Stimulated activated CD4-positive, alpha-beta T cell treated with anti-CD3 and anti-CD28 coated beads, Interleukin-4, amount 100 ng/mL, for 1 hour (primary cell): ENCODE measurements around the gene PAPOLG.
A peak's percentile ranks its signal among the peaks of the same experiment; 100 is the strongest.
"Not testable (repeated sequence)": the region's sequence is repeated elsewhere in the genome, so short reads cannot be mapped to it uniquely, and the experiment has no call there.

Experiments used
- DNase-seq: peaks from one replicate; pipeline ENCODE4 v3.0.0-alpha.2; 2020

Gene PAPOLG

GRCh38 chr2:60775048-60775639 lies 19.1 kb downstream of the PAPOLG start:
- no peak for DNase-seq

- DNase-seq: no peak
These were observed 22.3 kb downstream of the PAPOLG start for GRCh38 chr2:60778352-60778751.

- no peak for DNase-seq
These were observed 23.4 kb downstream of the PAPOLG start for GRCh38 chr2:60779426-60779825.

- DNase-seq: no peak
These were observed 24.7 kb downstream of the PAPOLG start for GRCh38 chr2:60780721-60781120.

- DNase-seq: no peak
These were observed 37.1 kb downstream of the PAPOLG start for GRCh38 chr2:60793169-60793568.

DNA sequence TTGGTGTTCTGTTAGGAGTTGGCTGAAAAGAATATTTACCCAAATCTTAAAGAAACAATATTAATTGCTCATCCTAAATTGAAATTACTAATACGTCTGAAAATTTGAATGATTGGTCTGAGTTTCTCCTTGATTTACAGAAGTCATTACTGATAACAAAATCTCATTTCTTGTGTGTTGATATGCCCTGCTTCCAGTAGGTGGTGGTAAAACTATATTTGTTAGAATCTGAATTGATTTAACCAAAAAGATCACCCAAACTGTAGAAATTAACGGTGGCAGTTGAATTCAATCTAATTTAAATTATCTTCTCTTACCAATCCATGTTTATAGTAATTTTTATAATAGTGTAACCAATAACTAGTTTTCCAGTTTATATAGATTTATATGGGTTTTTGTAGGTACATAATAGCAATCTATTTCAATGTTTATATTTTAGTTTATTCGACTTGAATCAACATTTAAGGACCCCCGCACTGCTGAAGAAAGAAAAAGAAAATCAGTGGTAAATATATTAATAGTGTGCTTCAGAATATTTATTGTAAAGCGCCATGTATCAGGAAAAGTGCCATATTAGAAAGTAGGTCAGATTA lies 38.3 kb downstream of the PAPOLG start:
- DNase-seq: no peak

- DNase-seq: no peak
These were observed 40.8 kb downstream of the PAPOLG start for GRCh38 chr2:60796573-60797509.

DNA sequence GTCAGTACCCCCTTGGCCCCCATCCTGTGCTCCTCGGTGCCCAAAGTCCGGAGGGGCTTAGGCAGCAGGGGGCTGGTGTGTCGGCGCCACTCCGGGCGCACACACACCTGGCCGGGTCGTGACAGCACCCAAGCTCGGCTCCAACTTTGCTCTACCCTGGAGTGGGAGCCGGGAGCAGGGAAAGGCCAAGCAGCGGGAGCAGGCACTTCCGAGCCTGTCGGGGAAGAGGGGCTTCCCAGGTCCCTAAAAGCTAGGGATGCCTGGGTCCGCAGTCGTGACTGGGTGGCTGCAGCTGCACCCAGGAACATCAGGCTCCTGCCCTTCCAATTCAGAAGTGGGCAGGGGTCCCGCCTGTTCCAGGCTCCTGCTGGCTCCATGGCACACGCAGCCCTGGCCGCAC lies 48.4 kb downstream of the PAPOLG start:
- DNase-seq: no peak

DNA sequence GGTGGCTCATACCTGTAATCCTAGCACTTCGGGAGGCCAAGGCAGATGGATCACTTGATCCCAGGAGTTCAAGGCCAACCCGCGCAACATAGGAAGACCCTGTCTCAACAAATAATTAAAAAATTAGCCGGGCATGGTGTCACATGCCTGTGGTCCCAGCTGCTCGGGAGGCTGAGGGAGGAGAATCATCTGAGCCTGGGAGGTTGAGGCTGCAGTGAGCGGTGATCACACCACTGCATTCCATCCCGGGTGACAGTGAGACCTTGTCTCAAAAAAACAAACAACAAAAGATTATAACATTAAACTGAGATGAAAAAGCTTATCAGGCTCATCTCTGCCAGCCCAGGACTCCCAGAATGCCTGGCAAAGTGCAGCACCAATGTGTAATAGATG lies 50.5 kb downstream of the PAPOLG start:
- DNase-seq: no peak

DNA sequence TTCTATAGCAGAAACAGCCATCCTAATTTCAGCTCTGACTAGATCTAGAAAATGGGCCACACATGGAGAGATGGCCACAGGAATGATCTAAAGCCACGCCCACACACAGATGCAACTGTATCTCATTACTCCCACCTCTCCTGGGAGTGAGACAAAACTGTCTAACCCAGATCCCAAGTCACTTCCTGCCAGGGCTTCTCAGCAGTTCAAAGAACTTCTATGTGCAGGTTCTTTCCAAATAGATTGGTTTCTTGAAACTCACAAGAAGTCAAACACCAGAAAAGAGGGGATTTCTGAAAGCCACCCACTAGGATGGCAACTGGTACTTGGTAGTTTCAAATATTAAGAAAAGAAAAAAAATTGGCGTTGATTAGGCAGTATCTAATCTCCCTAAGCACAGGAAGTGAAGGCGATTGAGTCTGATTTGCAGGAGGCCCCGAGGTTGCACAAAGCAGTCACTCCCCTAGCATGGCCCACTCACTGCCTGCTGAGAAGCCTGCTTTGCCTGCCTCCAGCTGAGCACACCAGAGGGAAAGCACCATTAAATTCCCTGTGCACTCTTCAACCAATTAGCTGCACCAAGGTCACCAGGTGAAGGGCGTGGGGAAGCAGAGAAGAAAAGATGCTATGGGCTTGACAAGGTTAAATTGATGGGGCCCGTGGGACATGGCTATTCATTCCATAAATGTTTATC lies 51.1 kb downstream of the PAPOLG start:
- DNase-seq: peak; percentile 63

DNA sequence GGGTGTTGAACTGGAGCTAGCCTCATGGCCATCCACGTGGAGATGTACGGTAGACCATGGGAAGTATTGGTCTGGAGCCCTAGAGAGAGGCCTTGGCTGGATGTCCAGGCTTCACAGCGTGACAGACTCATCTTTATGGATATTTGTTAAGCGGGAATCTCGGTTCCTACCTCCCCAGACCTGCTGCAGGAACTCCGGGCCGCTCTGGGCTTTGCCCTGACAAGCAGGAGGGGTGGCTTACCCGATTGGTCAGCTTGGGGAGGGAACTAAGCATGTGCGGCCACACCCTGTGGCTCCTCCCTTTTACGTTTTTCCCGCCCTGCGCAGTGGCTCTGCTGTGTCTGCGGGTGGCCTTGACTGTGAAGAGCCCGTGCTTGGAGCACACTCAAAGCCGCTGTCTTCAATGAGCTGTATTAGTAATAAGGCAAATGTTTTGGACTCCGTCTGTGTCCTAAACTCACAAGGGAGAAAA lies 52.3 kb downstream of the PAPOLG start:
- no peak for DNase-seq

DNA sequence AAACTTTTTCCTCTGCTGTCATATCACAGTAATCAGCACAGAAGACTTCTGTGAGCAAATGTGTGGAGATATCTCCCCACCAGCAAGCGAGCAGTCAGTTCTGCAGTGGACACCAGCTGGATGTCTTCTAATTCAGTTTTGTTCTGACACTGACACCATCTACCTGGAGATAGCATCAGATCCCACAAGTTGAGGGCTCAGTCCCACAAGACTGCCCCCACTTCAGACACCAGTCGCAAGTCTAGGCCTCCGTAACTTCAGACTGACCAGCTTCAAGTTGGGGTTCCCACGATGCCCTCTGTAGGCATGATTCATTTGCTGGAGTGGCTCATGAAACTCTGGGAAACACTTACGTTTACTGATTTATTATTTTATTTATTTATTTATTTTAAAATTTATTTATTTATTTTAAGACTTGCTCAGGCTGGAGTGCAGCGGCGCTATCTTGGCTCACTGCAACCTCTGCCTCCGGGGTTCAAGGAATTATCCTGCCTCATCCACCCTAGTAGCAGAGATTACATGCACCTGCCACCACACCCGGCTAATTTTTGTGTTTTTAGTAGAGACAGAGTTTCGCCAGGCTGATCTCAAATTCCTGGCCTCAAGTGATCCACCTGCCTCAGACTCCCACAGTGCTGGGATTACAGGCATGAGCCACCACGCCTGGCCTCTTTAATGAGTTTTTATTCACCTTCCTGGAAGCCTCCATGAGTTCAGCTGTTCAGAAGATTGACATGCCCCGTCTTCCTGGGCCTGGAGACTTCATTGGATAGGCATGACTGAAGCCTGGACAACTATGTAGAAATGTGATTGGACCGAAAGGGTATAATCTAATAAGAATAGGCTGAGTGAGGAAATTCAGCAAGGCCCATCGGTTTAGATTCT lies 55.7 kb downstream of the PAPOLG start:
- DNase-seq: no peak

DNA sequence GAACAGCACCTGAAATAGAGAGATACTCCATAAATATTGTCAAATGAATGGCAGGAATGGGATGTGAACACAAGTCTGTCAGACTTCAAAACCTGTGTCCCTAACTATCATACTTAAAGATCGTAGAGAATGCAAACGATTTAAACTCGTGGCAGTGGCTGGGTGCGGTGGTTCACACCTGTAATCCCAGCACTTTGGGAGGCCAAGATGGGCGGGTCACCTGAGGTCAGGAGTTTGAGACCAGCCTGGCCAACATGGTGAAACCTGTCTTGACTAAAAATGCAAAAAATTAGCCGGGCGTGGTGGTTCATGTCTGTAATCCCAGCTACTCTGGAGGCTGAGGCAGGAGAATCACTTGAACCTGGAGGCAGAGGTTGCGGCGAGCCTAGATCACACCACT lies 61.1 kb downstream of the PAPOLG start:
- not testable (repeated sequence) for DNase-seq

DNA sequence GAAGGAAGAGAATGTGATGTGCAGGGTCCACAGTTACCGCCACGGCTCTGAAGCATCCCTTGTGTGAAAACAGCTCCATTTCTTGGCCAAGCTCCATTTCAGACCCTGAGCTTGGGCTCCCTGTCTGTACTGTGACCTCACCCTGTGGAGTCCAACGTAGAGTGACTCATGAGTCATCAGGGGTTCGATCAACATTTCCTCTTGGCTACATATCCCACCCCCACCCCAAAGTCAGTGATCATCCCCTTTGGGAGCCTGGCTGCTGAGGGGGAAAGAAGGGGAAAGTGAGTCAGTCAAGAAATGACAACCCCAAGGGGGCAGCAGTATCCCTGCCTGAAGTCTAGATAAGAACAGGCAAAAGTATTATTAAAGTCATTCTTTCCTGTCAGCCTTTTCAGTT lies 62.2 kb downstream of the PAPOLG start:
- DNase-seq: peak; percentile 33

GRCh38 chr2:60819155-60819862 lies 63.2 kb downstream of the PAPOLG start:
- peak; percentile 68 for DNase-seq

DNA sequence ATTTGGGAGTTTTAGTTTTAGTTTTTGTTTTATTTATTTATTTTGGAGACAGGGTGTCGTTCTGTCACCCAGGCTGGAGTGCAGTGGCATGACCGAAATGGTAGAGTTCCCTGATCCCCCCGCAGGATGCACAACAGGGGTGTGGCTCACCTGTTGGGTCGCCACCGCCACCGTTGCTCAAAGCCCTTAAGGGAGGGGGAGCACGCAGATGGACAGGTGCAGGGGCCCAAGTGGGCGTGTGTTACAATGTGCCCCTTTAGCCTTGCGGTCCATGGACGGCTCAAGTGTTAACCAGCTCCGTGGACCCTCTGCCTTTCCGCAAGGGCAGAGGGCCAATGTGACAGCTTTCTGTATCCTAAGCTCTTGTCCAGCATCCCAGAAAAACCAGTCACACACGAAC lies 63.9 kb downstream of the PAPOLG start:
- no peak for DNase-seq

GRCh38 chr2:60820416-60821132 lies 64.5 kb downstream of the PAPOLG start:
- DNase-seq: no peak

DNA sequence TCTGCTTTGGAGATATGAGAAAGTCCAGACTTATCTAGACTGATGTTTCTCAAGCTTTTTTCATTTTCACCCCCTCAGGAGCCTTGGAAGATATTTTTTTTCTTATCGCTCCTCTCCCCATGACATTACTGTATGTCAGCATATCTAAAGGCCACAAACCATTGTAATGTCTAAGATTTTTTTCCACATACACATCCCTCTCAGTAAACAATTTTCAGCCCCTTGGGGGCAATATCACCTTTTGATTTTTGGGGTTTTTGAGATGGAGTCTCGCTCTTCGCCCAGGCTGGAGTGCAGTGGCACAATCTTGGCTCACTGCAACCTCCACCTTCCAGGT lies 65.0 kb downstream of the PAPOLG start:
- no peak for DNase-seq

DNA sequence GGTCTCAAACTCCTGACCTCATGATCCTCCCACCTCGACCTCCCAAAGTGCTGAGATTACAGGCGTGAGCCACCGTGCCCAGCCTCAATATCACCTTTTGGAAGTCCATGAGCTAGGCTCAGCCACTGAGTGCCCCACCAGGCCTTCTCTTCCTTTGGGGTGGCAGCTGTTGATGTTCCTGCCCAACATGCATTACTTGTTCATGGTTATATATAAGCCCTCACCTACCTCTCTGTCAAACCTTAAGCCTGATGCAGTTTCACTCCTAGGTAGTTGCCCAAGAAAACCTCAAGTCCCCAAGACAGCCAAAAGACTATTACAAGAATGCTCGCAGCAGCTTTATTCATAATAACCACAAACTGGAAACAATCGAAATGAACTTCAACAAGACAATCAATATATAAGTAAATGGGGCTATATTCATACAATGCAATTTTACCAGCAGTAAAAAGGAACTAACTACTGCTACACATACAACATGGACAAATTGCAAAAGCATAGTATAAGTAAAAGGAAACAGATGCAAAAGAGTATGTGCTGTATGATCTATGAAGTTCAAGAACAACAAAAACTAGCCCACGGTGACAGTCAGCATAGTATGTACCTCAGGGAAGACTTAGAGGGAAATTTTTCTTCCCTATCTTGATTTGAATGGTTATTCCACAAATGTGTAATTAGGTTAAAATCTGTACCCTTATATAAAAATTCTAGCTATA lies 65.7 kb downstream of the PAPOLG start:
- DNase-seq: no peak

DNA sequence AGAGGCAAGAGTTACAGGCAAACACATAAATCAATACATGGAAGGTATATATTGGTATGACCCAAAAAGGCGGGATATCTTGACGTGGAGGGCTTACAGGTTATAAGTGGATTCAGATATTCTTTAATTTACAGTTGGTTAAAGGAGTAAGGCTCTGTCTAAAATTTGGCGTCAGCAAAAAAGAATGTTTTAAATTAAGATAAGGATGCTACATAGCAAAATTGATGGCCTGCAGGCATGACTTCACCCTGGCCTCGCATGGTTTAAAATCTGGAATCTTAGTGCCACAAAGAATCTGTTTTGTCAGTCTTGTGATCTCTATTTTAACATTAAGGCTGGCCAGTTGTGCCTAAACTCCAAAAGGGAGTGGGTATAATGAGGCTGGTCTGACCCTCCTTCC lies 66.9 kb downstream of the PAPOLG start:
- DNase-seq: no peak
